HG03439 (cell line): ENCODE results near the gene P2RY8.
"Not testable (repeated sequence)": the region's sequence is repeated elsewhere in the genome, so short reads cannot be mapped to it uniquely, and the experiment has no call there.

Experiments
- ATAC-seq: cut with Tn5 transposase; IDR thresholded peaks from one replicate; pipeline ENCODE4 v1.9.1; 2021; ENCODE audit warnings: mild to moderate bottlenecking, moderate library complexity; ENCODE audit not compliant: unreplicated experiment

Gene P2RY8

DNA sequence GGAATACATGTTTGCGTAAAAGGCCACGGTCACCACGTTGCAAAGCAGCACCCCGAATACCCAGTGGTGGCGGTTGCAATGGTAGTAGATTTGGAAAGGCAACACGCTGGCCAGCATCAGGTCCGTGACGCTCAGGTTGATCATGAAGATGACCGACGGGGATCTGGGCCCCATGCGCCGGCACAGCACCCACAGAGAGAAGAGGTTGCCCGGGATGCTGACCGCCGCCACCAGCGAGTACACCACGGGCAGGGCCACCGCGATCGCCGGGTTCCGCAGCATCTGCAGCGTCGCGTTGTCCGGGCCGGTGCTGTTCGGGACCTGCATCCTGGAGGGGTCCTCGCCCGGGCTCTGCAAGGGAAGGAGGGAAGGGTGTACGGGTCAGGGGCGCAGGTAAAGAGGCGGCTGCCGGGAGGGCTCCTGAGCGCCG, 70.7 kb downstream of the P2RY8 start:
- no peak for ATAC-seq

DNA sequence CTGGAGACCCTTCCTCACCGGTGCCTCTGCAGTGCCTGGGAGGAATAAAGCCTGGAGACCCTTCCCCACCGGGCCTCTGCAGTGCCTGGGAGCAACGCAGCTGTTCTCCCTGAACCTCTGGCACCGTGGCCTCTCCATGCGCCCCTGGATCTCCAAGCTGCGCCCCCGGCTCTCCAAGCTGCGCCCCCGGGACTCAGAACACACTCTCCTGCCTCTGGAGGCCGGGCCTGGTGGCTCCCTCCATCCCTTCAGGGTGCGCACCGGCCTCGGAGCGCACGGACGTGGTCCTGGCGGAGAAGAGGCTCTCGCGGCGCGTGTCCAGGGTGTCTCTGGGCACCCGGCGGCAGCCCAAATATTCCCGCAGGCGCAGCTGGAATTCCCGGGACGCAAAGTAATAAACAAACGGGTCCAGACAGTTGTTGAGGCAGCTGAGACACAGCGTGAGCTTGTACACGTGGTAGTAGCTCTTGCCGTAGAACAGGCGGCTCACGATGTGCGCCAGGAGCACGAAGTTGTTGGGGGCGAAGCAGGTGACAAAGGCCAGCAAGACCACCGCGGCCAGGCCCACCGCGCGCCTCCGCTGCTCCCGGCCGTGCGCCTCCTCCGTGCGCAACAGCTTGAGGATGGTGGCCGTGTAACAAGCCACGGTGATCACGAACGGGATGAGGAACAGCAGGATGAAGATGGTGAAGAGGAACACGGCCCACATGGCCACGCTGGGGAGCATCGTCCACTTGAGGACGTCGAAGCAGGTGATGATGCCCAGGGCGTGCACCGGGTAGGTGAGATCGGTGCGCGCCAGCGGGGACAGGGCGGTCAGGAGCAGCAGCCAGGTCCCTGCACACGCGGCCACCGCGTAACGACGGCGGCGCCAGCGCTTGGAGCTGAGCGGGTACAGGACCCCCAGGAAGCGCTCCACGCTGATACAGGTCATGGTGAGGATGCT, 71.4 kb downstream of the P2RY8 start:
- ATAC-seq: no peak

DNA sequence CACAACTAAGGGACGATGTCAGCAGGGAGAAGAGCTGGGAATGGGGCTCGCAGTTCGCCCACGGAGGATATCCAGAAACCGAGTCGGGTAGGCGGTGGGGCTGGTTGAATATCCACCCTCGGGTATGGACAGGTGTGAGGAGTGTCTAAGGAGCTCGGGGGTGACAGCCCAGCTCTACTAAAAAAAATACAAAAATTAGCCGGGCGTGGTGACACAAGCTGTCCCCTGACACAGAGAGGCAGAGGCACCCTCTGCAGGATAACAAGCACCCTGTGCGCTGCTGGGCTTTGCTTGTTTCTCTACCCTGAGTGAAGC, 72.1 kb downstream of the P2RY8 start:
- ATAC-seq: no peak

DNA sequence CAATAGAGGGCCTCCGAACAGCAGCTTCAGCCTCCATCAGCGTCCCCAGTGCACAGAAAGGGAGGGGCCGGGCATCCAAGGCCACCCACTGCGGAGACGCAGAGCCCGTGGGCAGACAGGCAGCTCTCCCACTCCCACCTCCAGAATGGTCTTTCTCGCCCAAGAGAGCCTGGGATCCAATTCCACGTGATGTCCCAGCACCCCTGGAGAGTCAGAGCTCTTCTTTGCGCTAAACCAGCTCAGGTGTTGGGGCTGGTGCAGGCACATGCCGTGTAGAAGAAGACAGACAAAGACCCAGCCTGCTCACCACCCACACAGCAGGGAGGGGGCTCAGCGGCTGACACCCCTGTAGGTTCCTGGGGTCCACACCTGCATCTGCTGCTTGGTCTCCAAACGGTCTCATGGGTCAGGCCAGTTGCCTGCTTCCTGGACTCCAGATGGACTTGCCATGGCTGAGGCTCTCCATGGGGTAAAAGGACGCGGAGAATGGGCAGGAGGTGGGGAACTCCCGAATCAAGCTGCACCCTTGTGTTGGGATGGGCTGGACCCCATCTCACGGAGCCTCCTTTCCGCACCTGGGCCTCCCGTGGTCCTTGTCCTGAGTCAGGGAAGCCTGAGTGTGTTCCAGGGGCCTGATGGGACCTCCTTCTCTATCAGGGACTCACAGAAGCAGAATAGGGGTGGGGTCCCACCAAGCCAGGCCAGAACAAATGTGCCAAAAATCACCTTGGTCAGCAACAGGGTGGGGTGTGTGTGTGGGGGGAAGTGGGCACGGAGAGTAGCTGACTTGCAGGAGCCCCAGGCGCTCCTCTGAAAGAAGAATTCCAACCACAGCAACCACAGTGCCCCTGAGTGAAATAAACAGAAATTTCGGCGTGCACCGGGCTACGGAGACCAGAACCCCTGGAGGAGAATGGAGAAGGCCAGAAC, 72.7 kb downstream of the P2RY8 start:
- no peak for ATAC-seq

DNA sequence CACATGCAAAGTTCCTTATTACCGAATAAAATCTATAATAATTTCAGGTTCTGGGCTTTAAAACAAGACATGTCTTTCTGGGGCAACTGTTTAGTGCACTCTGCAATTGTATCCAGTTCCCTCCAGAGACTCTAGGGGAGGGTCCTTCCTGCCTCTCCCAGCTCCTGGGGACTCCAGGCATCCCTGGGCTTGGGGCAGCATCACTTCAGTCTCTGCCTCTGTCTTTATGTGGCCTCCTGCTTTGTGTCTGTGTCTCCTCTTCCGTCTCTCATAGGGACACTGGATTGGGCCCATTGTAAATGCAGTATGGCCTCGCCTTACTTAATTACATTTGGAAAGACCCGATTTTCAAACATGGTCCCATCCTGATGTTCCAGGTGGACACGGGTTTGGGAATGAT, 73.4 kb downstream of the P2RY8 start:
- ATAC-seq: no peak

DNA sequence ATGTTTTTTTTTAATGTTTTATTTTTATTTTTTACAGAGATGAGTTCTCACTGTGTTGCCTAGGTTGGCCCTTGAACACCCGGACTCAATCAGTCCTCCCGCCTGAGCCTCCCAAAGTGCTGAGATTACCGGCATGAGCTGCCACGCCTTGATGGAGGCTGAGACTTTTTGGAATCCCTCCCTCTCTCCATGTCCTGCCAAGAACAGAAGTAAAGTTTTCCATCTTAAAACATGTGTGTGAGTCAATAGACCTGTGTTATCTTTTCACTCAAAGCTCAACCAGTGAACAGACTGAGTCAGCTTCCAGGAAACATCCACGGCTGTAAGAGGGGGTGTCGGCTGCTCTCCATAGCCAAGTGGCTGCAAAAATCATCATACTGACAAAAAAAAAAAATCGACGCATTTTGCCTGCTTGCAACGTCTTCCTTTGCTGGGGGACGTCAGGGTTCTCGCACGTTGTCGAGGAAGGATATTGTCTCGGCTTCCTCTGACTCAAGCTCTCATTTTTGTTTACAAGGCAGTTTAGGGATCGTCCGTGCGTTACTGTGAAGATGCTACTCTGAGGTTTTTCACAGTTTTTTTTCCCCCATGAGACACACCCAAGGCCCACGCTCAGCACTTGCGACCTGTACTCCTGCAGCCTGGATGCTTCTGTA, 74.3 kb downstream of the P2RY8 start:
- no peak for ATAC-seq

DNA sequence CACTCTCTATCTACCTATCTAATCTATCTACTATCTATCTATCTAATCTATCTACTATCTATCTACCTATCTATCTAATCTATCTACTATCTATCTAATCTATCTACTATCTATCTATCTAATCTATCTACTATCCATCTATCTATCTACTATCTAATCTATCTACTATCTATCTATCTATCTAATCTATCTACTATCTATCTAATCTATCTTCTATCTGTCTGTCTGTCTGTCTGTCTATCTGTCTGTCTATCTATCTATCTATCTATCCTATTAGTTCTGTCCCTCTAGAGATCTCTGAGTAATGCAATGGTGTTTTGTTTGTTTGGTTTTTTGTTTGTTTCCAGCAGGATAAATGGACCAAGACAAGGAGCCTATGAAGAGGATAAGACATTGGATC, 74.9 kb downstream of the P2RY8 start:
- ATAC-seq: no peak

DNA sequence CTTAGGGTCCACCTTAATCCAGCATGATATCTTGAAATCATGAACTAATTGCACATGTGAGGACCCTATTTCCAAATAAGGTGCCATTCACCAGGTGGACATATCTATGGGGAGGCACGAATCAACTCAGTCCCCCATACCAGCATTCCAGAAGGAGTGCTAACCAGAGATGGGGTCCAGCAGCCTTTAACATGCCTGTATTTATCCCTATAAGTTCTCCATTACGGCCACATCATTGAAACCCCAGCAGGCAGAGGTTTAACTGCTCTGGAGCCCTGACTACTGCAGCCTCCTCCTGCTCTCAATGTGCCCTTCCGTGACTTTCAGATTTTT, 81.1 kb downstream of the P2RY8 start:
- ATAC-seq: no peak

DNA sequence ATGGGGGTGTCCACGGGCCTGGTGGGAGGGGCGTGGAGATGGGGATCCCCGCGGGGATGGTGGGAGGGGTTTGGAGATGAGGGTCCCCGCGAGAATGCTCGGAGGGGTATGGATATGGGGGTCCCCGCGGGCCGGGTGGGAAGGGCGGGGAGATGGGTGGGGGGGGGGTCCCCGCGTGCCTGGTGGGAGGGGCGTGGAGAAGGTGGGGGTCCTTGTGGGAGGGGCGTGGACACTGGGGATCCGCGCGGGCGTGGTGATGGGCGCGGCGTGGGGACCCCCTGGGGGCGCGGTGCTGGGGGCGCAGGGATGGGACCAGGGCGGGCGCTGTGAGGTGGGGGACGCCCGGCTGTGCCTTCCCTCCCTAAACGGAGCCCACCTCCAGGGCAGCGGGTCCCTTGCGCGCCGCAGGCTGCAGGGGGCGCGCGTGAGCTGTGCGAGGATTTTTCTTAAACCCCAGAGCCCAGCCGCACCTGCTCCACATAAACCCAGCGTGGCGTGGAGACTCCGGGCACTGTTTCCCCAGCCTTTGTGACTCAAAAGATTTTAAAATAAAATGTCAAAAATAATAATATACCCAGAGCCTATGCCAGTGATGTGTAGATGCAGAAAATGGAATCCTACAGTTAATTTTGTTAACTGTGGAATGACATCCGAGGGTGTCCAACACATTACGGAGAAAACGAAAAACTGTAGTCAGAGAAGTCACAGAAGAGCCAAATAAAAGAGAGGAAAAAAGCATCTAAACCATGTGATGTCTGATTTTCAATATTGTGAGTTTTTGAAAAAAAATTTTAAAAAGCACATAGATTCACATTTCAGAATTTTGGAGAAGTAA, 82.8 kb downstream of the P2RY8 start:
- ATAC-seq: no peak

DNA sequence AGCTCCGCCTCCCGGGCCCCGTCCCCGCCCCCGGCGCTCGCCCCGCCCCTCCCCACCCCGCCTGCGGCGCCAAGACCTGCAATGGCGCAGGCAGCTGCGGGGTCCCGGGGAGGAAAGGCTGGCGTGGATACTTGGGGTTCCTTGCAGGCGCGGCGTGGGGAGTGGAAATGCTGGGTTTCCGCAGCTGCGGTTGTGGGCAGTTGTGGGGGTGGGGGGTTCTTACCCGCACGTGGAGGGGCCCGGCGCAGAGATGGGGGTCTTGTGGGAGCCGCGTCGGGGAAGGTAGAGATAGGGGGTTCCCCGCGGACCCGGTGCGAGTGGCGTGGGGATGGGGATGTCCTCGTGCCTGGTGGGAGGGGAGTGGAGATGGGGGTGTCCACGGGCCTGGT, 83.6 kb downstream of the P2RY8 start:
- peak; percentile 11 for ATAC-seq

DNA sequence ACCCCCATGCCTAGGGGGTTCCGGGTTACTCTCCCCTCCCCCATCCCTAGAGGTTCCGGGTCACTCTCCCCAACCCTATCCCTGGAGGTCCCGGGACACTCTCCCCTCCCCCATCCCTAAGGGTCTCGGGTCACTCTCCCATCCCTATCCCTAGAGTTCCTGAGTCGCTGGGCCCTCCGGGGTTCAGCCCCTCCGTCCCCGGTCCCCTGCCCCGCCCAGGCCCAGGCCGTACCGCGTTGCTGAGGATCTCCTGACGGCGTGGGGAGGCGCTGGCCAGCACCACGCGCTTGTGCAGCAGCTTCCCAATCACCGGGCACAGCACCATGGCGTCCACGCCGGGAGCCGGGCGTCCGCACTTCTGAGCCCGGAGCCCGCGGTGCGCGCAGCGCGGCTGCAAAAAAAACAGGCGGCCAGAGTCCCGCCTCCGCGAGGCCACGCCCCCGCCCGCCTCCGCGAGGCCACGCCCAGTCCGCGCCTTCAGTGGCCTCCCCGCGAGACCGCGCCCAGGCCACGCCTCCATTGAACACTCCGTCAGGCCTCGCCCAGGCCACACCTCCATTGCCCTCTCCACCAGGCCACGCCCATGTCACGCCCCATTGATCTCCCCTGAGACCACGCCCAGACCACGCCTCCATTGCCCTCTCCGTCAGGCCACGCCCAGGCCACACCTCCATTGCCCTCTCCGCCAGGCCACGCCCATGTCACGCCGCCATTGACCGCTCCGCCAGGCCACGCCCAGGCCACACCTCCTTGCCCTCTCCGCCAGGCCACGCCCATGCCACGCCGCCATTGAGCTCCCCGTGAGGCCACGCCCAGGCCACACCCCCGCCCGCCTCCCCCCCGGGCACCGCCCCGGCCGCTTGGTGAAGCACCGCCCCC, 84.2 kb downstream of the P2RY8 start, which contains the start of gene ASMTL:
ASMTL (minus strand) TSS at position 394 of the 879 bp plus-strand sequence; CDS start at position 325, 69 bp downstream.
- ATAC-seq: peak; percentile 70

DNA sequence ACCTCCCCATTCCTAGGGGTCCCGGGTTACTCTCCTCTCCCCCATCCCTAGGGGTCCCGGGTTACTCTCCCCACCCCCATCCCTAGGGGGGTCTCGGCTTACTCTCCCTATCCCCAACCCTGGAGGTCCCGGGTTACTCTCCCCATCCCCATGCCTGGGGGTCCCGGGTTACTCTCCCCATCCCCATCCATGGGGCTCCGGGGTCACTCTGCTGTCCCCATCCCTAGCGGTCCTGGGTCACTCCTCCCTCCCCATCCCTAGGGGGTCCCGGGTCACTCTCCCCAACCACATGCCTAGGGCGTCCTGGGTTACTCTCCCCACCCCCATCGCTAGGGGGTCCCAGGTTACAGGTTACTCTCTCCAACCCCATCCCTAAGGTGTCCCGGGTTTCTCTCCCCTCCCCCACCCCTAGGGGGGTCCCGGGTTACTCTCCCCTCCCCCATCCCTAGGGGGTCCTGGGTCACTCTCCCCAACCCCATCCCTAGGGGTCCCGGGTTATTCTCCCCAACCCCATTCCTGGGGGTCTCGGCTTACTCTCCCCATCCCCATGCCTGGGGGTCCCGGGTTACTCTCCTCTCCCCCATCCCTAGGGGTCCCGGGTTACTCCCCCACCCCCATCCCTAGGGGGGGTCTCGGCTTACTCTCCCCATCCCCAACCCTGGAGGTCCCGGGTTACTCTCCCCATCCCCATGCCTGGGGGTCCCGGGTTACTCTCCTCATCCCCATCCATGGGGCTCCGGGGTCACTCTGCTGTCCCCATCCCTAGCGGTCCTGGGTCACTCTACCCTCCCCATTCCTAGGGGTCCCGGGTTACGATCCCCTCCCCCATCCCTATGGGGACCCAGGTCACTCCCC, 85.1 kb downstream of the P2RY8 start:
- ATAC-seq: no peak

DNA sequence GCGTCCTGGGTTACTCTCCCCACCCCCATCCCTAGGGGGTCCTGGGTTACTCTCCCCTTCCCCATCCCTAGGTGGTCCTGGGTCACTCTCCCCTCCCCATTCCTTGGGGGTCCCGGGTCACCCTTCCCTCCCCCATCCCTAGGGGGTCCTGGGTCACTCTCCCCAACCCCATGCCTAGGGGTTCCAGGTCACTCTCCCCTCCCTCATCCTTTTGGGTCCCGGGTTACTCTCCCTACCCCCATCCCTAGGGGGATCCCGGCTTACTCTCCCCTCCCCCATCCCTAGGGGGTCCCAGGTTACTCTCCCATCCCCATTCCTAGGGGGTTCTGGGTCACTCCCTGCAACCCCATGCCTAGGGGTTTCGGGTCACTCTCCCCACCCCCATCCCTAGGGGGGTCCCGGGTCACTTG, 85.7 kb downstream of the P2RY8 start:
- no peak for ATAC-seq

DNA sequence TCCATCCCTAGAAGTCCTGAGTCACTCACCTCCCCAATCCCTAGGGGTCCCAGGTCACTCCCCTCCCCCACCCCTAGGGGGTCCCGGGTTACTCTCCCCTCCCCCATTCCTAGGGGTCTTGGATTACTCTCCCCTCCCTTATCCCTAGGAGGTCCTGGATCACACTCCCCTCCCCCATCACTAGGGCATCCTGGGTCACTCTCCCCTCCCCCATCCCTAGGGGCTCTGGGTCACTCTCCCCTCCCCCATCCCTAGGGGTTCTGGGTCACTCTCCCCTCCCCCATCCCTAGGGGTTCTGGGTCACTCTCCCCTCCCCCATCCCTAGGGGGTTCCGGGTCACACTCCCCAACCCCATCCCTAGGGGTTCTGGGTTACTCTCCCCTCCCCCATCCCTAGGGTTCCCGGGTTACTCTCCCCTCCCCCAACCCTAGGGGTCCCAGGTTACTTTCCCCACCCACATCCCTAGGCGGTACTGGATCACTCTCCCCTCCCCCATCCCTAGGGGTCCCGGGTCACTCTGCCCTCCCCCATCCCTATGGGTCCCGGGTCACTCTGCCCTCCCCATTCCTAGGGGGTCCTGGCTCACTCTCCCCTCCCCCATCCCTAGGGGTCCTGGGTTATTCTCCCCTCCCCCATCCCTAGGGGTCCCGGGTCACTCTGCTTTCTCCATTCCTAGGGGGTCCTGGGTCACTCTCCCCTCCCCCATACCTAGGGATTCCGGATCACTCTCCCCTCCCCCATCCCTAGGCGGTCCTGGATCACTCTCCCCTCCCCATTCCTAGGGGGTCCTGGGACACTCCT, 86.4 kb downstream of the P2RY8 start:
- no peak for ATAC-seq

DNA sequence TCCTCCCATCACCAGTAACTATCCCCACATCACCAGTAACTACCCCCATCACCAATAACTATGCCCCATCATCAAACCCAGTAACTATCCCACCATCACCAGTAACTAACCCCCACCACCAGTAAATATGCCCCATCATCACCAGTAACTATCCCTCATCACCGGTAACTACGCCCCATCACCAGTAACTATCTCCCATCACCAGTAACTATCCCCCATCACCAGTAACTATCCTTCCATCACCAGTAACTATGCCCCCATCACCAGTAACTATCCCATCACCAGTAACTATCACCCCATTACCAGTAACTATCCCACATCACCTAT, 87.2 kb downstream of the P2RY8 start:
- no peak for ATAC-seq

DNA sequence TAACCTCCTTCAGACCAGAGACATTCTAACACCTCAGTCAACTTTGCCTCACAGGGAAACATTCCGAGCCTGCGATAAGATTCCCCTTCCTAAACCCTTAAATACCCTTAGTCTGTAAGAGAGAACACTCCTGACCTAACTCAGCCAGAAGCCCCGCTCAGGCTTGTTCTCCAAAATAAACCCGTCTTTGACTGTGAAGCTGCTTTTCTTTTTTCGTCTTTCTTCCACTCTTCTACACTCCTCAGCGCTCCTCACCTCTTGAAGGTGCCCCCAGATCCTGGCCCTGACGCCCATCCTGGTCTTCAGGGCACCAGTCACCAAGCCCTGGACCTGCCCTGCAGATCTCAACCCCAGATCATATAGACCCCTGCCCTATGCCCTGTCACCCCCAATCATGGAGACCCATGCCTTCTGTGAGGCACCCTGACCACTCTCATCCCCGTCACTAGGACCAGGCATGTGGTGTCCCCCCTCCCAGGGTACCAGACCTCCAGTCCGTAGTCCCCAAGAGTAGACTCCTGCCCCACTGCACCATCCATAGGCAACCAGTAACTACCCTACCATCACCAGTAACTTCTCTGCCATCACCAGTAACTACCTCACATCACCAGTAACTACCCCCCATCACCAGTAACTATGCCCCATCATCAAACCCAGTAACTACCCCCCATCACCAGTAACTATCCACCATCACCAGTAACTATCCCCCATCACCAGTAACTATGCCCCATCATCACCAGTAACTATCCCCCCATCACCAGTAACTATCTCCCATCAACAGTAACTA, 87.8 kb downstream of the P2RY8 start:
- no peak for ATAC-seq

DNA sequence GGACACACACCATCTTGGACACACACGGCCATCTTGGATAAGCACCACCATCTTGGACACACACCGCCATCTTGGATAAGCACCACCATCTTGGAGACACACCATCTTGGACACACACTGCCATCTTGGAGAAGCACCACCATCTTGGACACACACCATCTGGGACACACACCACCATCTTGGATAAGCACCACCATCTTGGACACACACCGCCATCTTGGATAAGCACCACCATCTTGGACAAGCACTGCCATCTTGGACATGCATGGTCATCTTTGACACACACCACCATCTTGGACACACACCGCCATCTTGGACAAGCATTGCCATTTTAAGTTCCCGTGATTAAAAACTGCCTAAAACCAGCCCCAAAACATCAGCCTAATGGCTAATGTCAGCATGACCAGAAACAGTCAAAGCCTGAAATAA, 88.4 kb downstream of the P2RY8 start:
- not testable (repeated sequence) for ATAC-seq
